MM.1S (cell line): ENCODE results near the gene GPR17.

Source experiments
- CTCF ChIP-seq: fragments of 300-600 bp; sonication (generic); IDR thresholded peaks from 2 replicates; pipeline ENCODE4 v1.5.1; 2016; ENCODE audit warnings: antibody characterized with exemption, low read length, mixed read lengths
- EZH2 ChIP-seq: fragments of 300-600 bp; sonication (generic); optimal IDR thresholded peaks from 2 replicates; pipeline ENCODE3; 2017; ENCODE audit warnings: low read depth, mild to moderate bottlenecking, antibody characterized with exemption, low read length, mixed read lengths

GRCh38 chr2:127663566-127664064, 17.7 kb downstream of the GPR17 start:
- no peak for TF ChIP-seq CTCF
- TF ChIP-seq EZH2: no peak
